GM18858 (cell line): ENCODE data around the gene IRF5.
A peak's percentile ranks its signal among the peaks of the same experiment; 100 is the strongest.
"Not testable (repeated sequence)": the region's sequence is repeated elsewhere in the genome, so short reads cannot be mapped to it uniquely, and the experiment has no call there.

Source experiments
- ATAC-seq: cut with Tn5 transposase; IDR thresholded peaks from one replicate; pipeline ENCODE4 v1.9.1; 2021; ENCODE audit not compliant: unreplicated experiment

IRF5 gene

DNA sequence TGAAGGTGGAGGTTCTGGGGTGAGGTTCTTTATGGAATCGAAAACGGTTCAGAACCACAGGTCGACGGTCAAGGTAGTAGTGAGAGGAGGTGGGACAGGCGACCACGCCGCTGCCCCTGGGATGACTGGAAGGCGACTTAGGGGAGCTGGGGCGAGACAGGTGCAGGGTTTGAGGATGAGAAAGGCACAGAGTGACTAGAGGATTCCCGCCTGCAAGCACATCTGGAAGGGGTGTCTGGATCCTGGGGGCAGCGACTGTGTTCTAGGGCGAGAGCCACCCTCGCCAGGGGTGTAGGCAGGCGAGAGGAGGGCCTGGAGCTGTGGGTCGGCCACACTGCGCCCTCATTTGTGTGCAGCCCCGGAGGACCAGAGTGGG lies 468 bp upstream of the IRF5 start:
- no peak for ATAC-seq

DNA sequence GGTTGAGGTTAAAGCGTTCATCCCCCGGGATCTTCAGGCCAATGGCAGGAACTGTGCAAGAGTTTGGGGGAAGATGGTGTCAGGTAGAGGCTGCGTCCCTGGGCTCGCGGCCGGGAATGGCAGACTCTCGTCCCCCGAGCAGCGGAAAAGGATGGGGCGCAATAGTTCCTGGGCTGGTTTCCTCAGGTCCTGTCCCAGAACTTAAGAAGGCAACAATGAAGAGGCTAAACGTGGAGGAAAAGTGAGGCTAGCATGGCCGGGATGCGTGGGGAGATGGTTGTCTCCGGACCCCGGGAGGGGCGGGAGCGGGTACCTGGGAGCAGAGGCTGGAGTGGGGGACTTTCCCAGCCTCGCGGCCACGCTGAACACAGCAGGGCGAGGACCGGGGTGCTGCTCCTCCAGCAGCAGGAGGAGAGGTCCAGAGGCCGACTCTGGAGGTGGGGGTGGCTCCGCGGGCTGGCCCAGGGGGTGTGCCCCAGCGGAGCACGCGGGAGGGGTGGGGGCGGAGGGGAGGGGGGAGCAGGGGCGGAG lies 882 bp downstream of the IRF5 start:
- ATAC-seq: no peak

DNA sequence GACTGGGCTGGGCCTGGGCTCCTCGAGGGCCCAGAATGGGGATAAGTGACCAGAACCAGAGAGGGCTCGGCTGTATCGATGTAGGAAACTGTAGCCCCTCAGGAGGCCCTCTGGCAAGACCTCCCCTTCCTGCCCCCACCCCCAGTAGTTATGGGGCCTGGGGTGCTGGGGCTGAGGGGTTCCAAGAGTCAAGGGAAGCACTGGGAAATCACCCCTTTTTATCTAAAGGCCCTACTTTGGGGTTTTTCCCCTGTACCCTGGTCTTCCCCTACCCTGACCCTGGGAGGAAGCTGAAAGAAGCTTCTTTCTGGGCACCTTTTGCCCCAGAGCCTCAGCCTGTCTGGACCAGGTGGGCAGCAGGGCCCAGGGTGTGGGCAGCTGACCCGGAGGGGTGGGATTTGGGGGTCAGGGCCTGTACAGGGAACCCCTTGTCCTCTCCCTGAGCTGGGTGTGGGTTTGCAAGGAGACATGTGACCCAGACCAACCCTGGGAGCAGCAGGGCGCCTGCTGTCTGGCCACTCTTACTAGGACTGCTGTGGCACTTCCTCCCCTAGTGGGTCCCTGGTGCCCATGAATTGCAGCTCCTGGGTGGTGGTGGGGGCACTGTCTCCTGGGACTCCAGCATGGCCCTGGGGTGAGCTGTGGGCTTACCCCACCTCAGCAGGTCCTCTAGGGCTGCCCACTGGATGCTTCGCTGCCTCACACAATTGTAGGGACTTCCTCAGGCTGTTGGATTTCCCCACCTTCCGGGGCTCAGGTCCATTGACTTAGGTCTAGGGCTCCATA lies 1.5 kb downstream of the IRF5 start:
- no peak for ATAC-seq

DNA sequence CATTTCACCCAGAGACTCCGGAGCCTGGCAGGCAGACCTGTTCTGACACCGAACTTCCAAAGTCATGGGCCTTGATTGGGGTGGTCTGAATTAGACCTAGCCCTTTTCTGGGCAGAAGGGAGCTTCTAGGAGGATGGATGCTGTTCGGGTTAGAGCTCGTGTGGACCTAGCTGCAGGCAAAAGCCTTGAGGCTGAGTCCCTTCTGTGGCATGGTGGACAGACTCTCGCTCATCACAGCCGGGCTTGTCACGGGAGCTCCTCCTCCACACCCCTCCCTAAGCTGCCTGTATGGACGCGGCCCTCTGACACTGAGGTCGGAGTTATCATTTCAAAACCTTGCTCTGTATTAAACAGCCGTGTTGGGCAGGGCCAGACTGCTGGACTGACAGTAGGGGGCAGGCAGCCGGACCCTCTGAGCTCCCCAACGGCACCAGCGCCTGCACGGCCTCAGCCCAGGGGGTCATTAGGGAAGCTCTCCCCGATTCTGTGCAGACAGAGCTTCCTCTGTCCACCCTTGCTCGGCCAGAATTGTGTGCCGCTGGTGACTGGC lies 2.2 kb downstream of the IRF5 start:
- ATAC-seq: no peak

DNA sequence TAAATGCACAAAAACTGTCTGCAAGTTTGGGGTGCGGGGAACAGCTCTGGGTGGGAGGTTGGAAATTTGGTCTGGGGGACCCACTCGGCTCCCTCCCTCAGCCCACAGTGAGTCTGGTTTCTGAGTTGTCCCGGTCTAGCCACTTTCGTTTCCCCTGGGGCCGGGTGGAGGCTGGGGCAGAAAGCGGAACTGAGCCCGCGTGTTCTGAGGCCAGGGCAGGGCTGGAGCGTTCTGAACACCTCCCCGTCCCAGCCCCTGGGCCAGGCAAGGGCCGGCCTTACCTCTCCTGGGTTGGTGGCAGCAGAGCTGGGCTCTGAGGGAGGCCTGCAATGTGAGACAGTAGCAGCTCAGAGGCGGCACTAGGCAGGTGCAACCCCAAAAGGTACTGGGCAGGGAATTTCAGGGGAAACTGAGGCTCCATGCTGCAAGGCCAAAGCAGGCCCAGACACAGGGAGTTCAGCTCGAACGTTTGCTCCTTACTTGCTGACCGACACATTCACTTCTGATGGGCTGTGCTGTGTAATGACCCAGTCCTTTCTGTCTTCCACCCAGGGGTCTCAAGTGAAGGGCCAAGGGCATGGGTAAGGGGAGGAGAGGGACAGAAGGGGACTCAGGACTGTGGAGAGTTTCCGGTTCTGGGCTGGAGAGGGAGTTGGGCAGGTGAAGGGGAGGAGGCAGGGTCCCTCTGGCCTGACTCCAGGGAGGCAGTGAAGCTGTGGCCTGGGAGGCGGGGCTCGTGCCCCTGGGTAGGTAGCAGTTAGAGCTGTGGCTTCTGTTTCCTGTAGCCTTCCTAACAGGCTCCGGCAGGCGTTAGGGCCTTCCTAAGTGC lies 3.0 kb downstream of the IRF5 start:
- ATAC-seq: peak; percentile 42

DNA sequence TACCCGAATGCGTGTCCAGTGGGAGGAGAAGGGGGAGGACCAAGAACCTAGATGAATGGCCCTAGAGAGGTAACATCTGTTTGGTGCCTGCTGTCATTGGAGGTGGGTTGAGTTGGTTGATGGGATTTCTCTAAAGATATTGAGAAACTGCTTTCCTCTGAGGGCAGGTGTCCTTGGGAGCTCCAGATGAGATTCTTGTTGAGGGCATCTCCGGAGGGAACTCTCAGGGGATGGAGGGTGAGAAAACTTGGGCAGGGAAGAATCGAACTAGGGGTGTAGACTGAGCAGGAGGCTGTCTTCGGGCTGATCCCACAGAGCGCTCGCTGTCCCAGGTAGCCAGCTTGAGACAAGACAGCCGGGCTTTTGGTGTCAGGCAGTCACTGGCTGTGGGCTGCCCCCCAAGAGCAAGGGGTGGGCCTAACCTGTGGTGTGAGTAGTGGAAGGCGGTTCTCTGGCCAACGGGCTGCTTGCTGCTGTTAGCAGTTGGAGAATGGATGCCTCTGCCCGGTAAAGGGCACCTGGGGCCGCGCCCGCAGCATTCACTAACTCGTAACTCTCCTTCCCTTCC lies 3.7 kb downstream of the IRF5 start:
- no peak for ATAC-seq

DNA sequence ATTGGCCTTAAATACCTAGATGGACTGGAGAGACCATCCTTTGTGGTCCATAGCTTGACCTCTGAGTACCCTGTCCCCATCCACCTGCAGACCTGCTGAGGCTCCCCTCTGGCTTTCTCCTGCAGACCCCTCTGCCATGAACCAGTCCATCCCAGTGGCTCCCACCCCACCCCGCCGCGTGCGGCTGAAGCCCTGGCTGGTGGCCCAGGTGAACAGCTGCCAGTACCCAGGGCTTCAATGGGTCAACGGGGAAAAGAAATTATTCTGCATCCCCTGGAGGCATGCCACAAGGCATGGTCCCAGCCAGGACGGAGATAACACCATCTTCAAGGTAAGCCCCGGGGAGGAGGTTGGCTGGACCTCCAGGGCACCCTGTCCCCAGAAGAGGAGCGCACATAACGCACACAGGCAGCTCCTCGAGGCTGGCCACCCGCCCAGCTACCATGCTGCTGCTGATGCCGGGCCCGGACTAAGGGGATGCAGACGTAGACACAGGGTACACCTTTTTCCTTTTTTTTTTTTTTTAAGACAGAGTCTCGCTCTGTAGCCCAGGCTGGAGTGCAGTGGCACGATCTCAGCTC lies 4.3 kb downstream of the IRF5 start:
- no peak for ATAC-seq

DNA sequence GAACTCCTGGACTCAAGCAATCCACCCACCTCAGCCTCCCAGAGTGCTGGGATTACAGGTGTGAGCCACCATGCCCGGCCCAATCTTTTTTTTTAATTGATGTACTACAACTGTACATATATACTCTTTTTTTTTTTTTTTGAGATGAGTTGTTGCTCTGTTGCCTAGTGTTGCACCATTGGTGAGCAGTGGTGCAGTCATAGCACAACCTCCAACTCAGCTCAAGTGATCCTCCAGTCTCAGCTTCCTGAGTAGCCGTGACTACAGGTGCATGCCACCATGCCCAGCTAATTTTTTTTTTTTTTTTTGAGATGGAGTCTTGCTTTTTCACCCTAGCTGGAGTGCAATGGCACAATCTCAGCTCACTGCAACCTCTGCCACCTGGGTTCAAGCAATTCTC lies 5.5 kb downstream of the IRF5 start:
- ATAC-seq: not testable (repeated sequence)

DNA sequence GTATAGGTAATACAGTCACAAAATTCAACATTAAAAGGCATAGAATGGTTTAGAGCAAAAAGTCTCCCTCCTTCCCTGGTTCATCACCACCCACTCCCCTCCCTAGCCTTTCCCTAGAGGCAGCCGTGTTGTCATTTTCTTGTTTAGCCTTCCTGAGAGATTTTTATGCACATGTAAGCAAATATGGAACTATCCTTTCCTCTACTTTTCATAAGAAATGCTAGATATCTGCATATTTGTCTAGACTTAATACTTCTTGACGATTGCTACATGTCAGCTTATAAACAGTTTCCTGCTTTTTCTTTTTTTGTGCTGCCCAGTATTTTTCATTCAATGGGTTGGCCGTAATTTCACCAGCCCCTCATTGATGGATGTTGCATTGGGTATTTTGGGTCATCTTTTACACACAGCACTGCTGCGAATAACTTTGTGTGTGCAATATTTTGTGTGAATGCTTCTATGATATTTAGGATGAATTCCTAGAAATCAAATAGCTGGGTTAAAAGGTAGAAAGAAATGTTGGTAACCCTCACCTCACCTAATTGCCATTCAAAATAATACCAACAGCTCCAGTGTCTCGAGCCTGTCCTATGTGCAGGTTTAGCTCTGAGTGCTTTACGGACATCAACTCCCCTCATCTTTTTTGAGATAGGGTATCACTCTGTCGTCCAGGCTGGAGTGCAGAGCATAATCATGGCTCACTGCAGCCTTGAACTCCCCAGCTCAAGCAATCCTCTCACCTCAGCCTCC lies 6.9 kb downstream of the IRF5 start:
- no peak for ATAC-seq

DNA sequence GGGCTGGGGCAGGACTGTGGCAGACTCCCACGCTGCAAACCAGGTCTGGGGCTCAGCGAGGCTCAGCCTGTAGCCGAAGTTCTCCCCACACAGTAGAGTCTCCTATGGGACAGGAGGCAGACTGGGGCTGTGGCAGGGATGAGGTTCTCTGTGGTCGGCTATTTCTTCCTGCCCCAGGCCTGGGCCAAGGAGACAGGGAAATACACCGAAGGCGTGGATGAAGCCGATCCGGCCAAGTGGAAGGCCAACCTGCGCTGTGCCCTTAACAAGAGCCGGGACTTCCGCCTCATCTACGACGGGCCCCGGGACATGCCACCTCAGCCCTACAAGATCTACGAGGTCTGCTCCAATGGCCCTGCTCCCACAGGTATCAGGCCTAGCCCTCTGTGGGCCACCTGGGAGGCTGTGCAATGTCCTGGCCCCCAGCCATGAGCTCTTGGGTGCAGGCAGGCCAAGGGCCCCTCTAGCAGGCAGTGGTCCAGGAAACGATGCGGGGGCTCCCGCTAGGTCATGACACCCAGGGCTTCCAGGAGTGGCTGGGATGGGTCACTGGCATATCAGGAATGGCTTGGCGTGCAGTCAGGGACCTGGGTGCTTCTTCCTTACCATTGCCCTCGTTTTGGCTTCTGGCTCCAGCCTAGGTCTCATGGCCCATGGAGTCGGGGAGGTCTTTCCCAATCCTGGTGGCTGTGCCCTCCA lies 8.1 kb downstream of the IRF5 start:
- no peak for ATAC-seq

DNA sequence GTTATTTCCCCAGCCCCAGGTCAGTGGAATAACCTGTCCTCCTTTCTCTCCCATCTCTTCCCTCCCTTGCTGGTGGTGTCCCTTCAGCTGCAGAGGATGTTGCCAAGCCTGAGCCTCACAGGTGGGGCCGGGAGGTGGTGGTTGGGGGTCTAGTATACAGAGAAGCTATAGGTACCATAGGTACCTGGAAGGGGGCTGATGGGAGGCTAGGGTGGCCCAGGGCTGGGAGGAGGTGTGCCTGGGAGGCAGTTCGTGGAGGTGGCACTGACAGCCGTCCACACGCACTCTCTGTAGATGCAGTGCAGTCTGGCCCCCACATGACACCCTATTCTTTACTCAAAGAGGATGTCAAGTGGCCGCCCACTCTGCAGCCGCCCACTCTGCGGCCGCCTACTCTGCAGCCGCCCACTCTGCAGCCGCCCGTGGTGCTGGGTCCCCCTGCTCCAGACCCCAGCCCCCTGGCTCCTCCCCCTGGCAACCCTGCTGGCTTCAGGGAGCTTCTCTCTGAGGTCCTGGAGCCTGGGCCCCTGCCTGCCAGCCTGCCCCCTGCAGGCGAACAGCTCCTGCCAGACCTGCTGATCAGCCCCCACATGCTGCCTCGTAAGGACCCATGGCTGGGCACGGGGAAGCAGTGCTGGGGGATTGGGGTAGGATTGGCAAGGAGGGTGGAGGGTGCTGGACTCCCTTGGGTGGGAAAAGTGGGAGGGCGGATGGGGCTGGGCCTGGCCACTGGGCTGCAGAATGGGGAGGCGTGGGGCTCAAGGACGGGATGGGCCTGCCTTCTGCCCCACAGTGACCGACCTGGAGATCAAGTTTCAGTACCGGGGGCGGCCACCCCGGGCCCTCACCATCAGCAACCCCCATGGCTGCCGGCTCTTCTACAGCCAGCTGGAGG lies 9.5 kb downstream of the IRF5 start:
- no peak for ATAC-seq

DNA sequence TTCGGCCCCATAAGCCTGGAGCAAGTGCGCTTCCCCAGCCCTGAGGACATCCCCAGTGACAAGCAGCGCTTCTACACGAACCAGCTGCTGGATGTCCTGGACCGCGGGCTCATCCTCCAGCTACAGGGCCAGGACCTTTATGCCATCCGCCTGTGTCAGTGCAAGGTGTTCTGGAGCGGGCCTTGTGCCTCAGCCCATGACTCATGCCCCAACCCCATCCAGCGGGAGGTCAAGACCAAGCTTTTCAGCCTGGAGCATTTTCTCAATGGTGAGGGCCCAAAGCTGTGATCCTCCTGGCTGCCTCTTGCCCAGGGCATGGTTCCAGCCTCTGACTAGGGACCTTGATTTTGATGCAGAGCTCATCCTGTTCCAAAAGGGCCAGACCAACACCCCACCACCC lies 10.1 kb downstream of the IRF5 start:
- ATAC-seq: no peak

DNA sequence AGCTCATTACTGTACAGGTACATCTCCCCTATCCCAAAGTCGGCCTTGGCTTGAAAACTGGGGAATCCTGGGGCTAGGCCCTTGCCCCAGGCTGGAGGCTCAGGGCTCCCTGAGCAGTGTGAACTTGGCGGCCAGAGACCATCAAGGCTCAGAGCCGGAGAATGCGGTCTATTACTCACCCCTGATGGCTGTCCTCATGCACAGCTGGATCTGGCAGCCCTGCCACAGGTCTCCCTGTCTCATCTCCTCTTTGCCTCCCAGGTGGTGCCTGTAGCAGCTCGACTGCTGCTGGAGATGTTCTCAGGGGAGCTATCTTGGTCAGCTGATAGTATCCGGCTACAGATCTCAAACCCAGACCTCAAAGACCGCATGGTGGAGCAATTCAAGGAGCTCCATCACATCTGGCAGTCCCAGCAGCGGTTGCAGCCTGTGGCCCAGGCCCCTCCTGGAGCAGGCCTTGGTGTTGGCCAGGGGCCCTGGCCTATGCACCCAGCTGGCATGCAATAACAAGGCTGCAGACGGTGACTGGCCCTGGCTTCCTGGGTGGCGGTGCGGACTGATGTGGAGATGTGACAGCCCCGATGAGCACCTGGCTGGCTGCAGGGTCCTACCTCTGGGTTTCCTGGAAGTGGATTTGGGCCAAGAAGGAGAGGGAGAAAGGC lies 10.7 kb downstream of the IRF5 start:
- ATAC-seq: no peak

DNA sequence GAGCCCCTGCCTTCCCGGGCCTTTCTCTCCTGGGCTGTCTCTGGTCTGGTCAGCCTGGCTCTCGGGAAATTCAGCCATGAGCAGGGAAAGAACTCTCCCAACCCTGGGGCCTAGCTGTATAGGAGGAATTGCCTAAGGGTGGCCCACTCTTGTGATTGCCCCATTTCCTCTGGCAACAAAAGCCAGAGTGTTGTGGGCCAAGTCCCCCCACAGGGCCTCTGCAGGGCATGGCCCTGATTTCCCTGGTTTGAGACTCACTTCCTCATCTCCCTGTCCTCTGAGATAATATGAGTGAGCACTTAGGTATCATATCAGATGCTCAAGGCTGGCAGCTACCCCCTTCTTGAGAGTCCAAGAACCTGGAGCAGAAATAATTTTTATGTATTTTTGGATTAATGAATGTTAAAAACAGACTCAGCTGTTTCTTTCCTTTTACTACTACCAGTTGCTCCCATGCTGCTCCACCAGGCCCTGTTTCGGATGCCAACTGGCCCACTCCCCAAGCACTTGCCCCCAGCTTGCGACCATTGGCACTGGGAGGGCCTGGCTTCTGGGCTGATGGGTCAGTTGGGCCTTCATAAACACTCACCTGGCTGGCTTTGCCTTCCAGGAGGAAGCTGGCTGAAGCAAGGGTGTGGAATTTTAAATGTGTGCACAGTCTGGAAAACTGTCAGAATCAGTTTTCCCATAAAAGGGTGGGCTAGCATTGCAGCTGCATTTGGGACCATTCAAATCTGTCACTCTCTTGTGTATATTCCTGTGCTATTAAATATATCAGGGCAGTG lies 11.4 kb downstream of the IRF5 start:
- ATAC-seq: no peak

DNA sequence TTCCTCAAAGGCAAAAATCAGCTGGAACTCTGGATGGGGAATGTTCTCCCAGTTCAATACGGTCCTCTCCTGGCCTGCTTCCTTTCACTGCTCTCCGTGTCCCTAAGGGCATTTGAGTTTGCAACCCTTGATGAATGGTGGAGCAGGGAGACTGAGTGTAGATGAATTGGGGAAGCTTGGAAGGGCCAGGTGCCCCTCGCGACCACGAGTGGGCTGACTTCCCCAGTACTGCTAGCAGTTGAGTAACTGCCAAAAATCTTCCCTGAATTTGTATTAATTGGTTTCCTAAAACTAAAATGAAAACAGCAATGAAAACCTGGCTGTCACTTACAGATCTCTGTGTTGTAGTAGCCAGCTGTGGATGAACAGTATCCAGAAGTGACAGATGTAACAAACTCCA lies 13.6 kb downstream of the IRF5 start:
- no peak for ATAC-seq

DNA sequence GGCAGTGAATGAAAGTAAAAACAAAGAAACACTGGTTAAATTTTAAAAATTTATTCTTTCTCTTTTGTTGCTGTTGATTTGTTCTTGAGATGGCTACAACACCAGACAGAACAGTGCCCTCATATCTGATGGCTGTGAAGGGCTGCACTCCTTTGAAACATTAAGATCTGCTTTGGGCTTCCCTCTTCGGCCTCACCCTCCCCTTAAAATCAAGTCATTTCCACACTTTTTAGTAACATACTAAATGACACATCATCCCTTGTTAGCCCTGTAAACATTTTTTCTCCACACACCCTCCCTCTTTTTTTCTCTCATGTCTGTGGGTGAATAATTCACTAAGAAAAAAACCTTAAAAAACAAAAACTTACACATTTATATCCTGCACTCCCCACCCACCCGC lies 16.4 kb downstream of the IRF5 start:
- ATAC-seq: no peak
